ENCODE results near the gene FSTL3. TPM values are rescaled to one million over a fixed set of nuclear protein-coding genes. Genes with fewer than 3 reads are reported as not detected.
"Not testable (repeated sequence)": the region's sequence is repeated elsewhere in the genome, so short reads cannot be mapped to it uniquely, and the experiment has no call there.

The FSTL3 gene
- total RNA-seq, 5 donors from 2014 or later (not counting 1 experiment from before 2014, with no cell fraction given) = 2.0 to 5.3 (median 4.1) TPM

DNA sequence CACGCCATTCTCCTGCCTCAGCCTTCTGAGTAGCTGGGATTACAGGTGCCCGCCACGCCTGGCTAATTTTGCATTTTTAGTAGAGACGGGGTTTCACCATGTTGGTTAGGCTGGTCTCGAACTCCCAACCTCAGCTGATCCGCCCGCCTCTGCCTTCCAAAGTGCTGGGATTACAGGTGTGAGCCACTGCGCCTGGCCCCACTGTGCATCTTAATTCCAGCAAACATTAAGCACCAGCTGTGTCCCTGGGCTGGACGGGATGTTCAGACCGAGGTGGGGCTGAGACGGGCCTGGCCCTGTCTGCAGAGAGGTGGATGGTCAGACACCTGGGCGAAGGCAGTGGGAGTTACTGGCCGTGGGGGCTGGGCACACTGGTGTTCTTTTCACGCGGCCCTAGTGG is 53.4 kb downstream of the FSTL3 start:
- 91% methylated on average over 8 of the region's 15 CpGs for WGBS (ENCODE audit: insufficient coverage)
- H3K4me3 Mint-ChIP-seq; H3K27ac Mint-ChIP-seq; H3K4me3 ChIP-seq (ENCODE audit: control insufficient read depth in 1 of 2, extremely low read depth in 1 of 2, low read length in 1 of 2); ATAC-seq (replicated peaks in 1 of 4); H3K36me3 Mint-ChIP-seq; DNase-seq; CTCF ChIA-PET; H3K27ac ChIP-seq (ENCODE audit: low read length); H3K27me3 Mint-ChIP-seq; H3K9me3 ChIP-seq; H3K36me3 ChIP-seq (ENCODE audit: control insufficient read depth in 2 of 2, extremely low read depth in 1 of 2, insufficient read depth in 1 of 2, low read length in 1 of 2); H3K9me3 Mint-ChIP-seq: not testable (repeated sequence)
- POLR2A ChIA-PET = interaction anchor here in 1 of 2 donors (0.7 kb wide), 1 partner anchor 96 kb away, joined by 20 read pairs; no protein-coding TSS in a partner anchor
- Histone ChIP-seq H3K4me1 (ENCODE audit: control insufficient read depth in 1 of 2, extremely low read depth in 1 of 2, insufficient read depth in 2 of 2, low read length in 2 of 2) (peaks cover 0 to 14% of the 10 kb centered on the region in 2 experiments), H3K27me3 (replicated peaks in 1 of 2; ENCODE audit: control insufficient read depth in 2 of 2, extremely low read depth in 1 of 2, insufficient read depth in 2 of 2, low read length in 1 of 2) (peaks cover 0 to 21% of the 10 kb centered on the region in 2 experiments)
- peaks cover 6 to 13% (median 7%) of the 10 kb centered on the region in 3 donors for H3K4me1 Mint-ChIP-seq

DNA sequence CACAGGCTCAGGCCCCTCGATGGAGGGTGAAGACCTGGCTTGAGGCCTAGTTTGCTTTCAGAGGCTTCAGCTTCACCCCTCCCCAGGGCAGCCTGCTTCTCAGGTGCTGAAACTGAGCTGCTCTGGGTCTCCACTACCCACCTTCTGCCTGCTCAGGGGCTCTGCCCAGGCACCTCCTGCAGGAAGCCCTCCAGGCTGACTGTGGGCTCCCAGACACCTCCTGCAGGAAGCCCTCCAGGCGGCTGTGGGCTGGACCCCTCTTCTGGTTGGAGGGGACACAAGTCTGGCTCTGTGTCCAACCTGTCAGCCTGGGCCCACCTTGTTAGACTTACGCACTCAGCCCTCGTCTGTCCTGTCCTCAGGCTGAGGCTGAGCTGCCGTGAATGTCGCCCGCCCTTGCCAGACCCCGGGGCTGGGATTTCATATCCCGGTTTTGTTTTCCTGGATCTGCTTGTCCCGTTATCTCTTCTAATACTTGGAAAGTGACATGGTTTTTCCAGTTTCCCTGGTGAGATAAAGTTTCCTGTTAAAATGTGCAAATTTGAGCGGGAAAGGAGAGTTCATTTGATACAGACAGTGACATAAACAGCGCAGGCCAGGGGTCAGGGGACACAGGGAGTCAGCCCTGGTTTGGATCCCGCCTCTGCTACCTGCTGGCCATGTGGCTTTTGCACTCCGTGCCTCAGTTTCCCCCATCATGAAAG is 53.9 kb downstream of the FSTL3 start:
- CTCF ChIA-PET = interaction anchor here in 1 of 2 donors (0.6 kb wide), 1 partner anchor 208 kb away, joined by 5 read pairs; no protein-coding TSS in a partner anchor
- Histone ChIP-seq H3K4me3 (ENCODE audit: control insufficient read depth in 1 of 2, extremely low read depth in 1 of 2, low read length in 1 of 2) (no peak overlapping the region), H3K4me1 (ENCODE audit: control insufficient read depth in 1 of 2, extremely low read depth in 1 of 2, insufficient read depth in 2 of 2, low read length in 2 of 2) (peaks cover 0 to 14% of the 10 kb centered on the region in 2 experiments), H3K27me3 (replicated peaks in 1 of 2; ENCODE audit: control insufficient read depth in 2 of 2, extremely low read depth in 1 of 2, insufficient read depth in 2 of 2, low read length in 1 of 2) (peaks cover 0 to 17% of the 10 kb centered on the region in 2 experiments), H3K27ac (ENCODE audit: low read length) (no peak overlapping the region), H3K36me3 (ENCODE audit: control insufficient read depth in 2 of 2, extremely low read depth in 1 of 2, insufficient read depth in 1 of 2, low read length in 1 of 2) (no peaks in the 10 kb centered on the region), H3K9me3 (no peaks in the 10 kb centered on the region)
- POLR2A ChIA-PET = interaction anchor here in 1 of 2 donors (0.7 kb wide), 1 partner anchor 95 kb away, joined by 20 read pairs; no protein-coding TSS in a partner anchor
- Mint-ChIP-seq H3K4me1 (peaks cover 6 to 13% (median 7%) of the 10 kb centered on the region in 3 donors), H3K4me3 (no peak overlapping the region), H3K27me3 (peaks cover 4 to 7% of the 10 kb centered on the region in 2 donors), H3K9me3 (no peaks in the 10 kb centered on the region), H3K27ac (no peak overlapping the region), H3K36me3 (no peaks in the 10 kb centered on the region)
- ATAC-seq (replicated peaks in 1 of 4) (no peak), DNase-seq (no peak)
- WGBS (ENCODE audit: insufficient coverage) = 88% methylated on average over 13 of the region's 14 CpGs

- Histone ChIP-seq H3K36me3 (ENCODE audit: control insufficient read depth in 2 of 2, extremely low read depth in 1 of 2, insufficient read depth in 1 of 2, low read length in 1 of 2) (no peaks in the 10 kb centered on the region), H3K4me3 (ENCODE audit: control insufficient read depth in 1 of 2, extremely low read depth in 1 of 2, low read length in 1 of 2) (no peak overlapping the region), H3K27ac (ENCODE audit: low read length) (no peak overlapping the region), H3K9me3 (no peaks in the 10 kb centered on the region), H3K4me1 (ENCODE audit: control insufficient read depth in 1 of 2, extremely low read depth in 1 of 2, insufficient read depth in 2 of 2, low read length in 2 of 2) (peaks cover 0 to 14% of the 10 kb centered on the region in 2 experiments), H3K27me3 (replicated peaks in 1 of 2; ENCODE audit: control insufficient read depth in 2 of 2, extremely low read depth in 1 of 2, insufficient read depth in 2 of 2, low read length in 1 of 2) (peaks cover 0 to 10% of the 10 kb centered on the region in 2 experiments)
- 93% methylated on average over 14 of the region's 16 CpGs for WGBS (ENCODE audit: insufficient coverage)
- ATAC-seq (replicated peaks in 1 of 4) (no peak), DNase-seq (no peak)
- Mint-ChIP-seq H3K27me3 (peaks cover 0 to 3% of the 10 kb centered on the region in 2 donors), H3K36me3 (no peaks in the 10 kb centered on the region), H3K9me3 (no peaks in the 10 kb centered on the region), H3K27ac (no peak overlapping the region), H3K4me3 (no peak overlapping the region), H3K4me1 (peaks cover 6 to 13% (median 7%) of the 10 kb centered on the region in 3 donors)
- POLR2A ChIA-PET = no interaction called here
- CTCF ChIA-PET = no interaction called here
Observed at GRCh38 chr19:731000-731399, 54.8 kb downstream of the FSTL3 start.

DNA sequence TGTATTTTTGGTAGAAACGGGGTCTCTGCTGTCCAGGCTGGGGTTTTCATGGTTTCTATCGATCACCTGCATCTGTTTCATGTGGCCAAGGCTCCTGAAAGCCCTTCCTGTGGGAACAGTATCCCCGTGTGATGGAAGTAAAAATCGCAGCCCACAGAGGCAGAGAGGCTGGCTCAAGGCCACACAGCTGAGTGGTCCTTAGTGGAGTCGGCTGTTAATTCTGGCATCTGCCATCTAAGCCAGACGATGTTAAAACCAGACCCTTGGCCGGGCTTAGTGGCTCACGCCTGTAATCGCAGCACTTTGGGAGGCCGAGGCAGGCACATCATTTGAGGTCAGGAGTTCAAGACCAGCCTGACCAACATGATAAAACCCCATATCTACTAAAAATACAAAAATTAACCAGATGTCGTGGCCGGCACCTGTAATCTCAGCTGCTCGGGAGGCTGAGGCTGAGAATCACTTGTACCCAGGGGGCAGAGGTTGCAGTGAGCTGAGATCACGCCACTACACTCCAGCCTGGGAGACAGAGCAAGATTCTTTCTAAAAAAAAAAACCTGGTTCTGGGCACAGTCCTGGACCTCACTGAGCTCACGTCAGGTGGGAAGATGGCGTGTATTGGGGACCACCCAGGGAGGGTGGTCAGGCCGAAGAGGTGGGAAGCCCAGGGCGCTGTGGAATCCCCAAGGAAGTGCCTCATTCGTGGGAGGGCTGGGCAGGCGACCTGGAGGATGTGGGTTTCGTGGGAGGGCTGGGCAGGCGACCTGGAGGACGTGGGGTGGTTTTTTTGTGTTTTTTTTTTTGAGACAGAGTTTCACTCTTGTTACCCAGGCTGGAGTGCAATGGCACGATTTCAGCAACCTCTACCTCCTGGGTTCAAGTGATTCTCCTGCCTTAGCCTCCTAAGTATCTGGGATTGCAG is 56.2 kb downstream of the FSTL3 start:
- 73% methylated on average over 13 of the region's 24 CpGs for WGBS (ENCODE audit: insufficient coverage)
- H3K4me3 Mint-ChIP-seq = no peak overlapping the region
- H3K9me3 Mint-ChIP-seq = no peaks in the 10 kb centered on the region
- H3K9me3 ChIP-seq = no peaks in the 10 kb centered on the region
- POLR2A ChIA-PET = no interaction called here
- DNase-seq (no peak), ATAC-seq (replicated peaks in 1 of 4) (no peak)
- peaks cover 0 to 2% of the 10 kb centered on the region in 2 donors for H3K27me3 Mint-ChIP-seq
- H3K4me1 Mint-ChIP-seq = peaks cover 7 to 13% (median 10%) of the 10 kb centered on the region in 3 donors
- peaks cover 0 to 15% of the 10 kb centered on the region in 2 experiments for H3K27me3 ChIP-seq (replicated peaks in 1 of 2; ENCODE audit: control insufficient read depth in 2 of 2, extremely low read depth in 1 of 2, insufficient read depth in 2 of 2, low read length in 1 of 2)
- CTCF ChIA-PET = interaction anchor here in 1 of 2 donors (0.7 kb wide), 1 partner anchor 45 kb away, joined by 3 read pairs; no protein-coding TSS in a partner anchor
- no peaks in the 10 kb centered on the region for H3K36me3 Mint-ChIP-seq
- peaks cover 0 to 14% of the 10 kb centered on the region in 2 experiments for H3K4me1 ChIP-seq (ENCODE audit: control insufficient read depth in 1 of 2, extremely low read depth in 1 of 2, insufficient read depth in 2 of 2, low read length in 2 of 2)
- no peak overlapping the region for H3K27ac ChIP-seq (ENCODE audit: low read length)
- no peaks in the 10 kb centered on the region for H3K36me3 ChIP-seq (ENCODE audit: control insufficient read depth in 2 of 2, extremely low read depth in 1 of 2, insufficient read depth in 1 of 2, low read length in 1 of 2)
- no peak overlapping the region for H3K27ac Mint-ChIP-seq
- no peak overlapping the region for H3K4me3 ChIP-seq (ENCODE audit: control insufficient read depth in 1 of 2, extremely low read depth in 1 of 2, low read length in 1 of 2)

Other genes with a start within 250 kb of the FSTL3 start
- 1 to 10 TPM in 4 of 5 donors, under 1 TPM in 1; 0.66 to 4.4 (median 3.4) TPM for gene SHC2, start 215.4 kb upstream of the FSTL3 start, total RNA-seq
- gene MADCAM1, start 179.9 kb upstream of the FSTL3 start, total RNA-seq = 1 to 10 TPM in 3 of 5 donors, under 1 TPM in 2; 0.40 to 1.6 (median 1.4) TPM
- 10 to 100 TPM; 22.2 to 44.4 (median 39.4) TPM for gene TPGS1, start 168.9 kb upstream of the FSTL3 start, total RNA-seq
- 10 to 100 TPM; 35.4 to 52.6 (median 51.3) TPM for gene CDC34, start 144.6 kb upstream of the FSTL3 start, total RNA-seq
- gene GZMM, start 132.3 kb upstream of the FSTL3 start, total RNA-seq = 10 to 100 TPM; 66.2 to 91.0 (median 78.6) TPM
- 100 to 1,000 TPM in 4 of 5 donors, 10 to 100 TPM in 1; 89.3 to 165 (median 152) TPM for gene BSG, start 103.8 kb upstream of the FSTL3 start, total RNA-seq
- gene HCN2, start 86.5 kb upstream of the FSTL3 start, total RNA-seq = 1 to 10 TPM in 4 of 5 donors, under 1 TPM in 1; 0.93 to 4.4 (median 3.6) TPM
- 100 to 1,000 TPM in 3 of 5 donors, 10 to 100 TPM in 2; 61.3 to 118 (median 103) TPM for gene POLRMT, start 42.9 kb upstream of the FSTL3 start, total RNA-seq
- 1 to 10 TPM in 3 of 5 donors, under 1 TPM in 2; 0.35 to 3.9 (median 2.8) TPM for gene FGF22, start 36.5 kb upstream of the FSTL3 start, total RNA-seq
- gene RNF126, start 13.2 kb upstream of the FSTL3 start, total RNA-seq = 100 to 1,000 TPM in 4 of 5 donors, 10 to 100 TPM in 1; 98.8 to 139 (median 118) TPM
- gene PRSS57, start 19.1 kb downstream of the FSTL3 start, total RNA-seq = 1 to 10 TPM in 3 of 5 donors, under 1 TPM in 1, not detected in 1; 0.86 to 2.5 (median 1.7) TPM
- gene PALM, start 32.5 kb downstream of the FSTL3 start, total RNA-seq = under 1 TPM in 4 of 5 donors, not detected in 1; 0.19 to 0.57 (median 0.41) TPM
- under 1 TPM in 3 of 5 donors, not detected in 2; 0.10 to 0.16 (median 0.15) TPM for gene MISP, start 74.7 kb downstream of the FSTL3 start, total RNA-seq
- gene PTBP1, start 121.1 kb downstream of the FSTL3 start, total RNA-seq = 100 to 1,000 TPM; 307 to 343 (median 316) TPM
- gene PLPPR3, start 145.6 kb downstream of the FSTL3 start, total RNA-seq = under 1 TPM in 3 of 5 donors, not detected in 2; 0.22 to 0.36 (median 0.26) TPM
- 1 to 10 TPM in 2 of 5 donors, under 1 TPM in 3; 0.20 to 1.2 (median 0.38) TPM for gene AZU1, start 151.4 kb downstream of the FSTL3 start, total RNA-seq
- under 1 TPM in 1 of 5 donors, not detected in 4; 0.50 TPM for gene PRTN3, start 164.6 kb downstream of the FSTL3 start, total RNA-seq
- gene ELANE, start 175.9 kb downstream of the FSTL3 start, total RNA-seq = under 1 TPM in 1 of 5 donors, not detected in 4; 0.83 TPM
- gene CFD, start 183.3 kb downstream of the FSTL3 start, total RNA-seq = 10 to 100 TPM in 1 of 5 donors, 1 to 10 TPM in 4; 2.8 to 10.3 (median 5.6) TPM
- gene MED16, start 216.8 kb downstream of the FSTL3 start, total RNA-seq = 100 to 1,000 TPM in 1 of 5 donors, 10 to 100 TPM in 4; 55.0 to 105 (median 92.4) TPM
- not detected for gene RNU6-9, start 217.1 kb downstream of the FSTL3 start, total RNA-seq
- 100 to 1,000 TPM; 190 to 252 (median 220) TPM for gene R3HDM4, start 236.8 kb downstream of the FSTL3 start, total RNA-seq
- gene KISS1R, start 240.9 kb downstream of the FSTL3 start, total RNA-seq = 1 to 10 TPM; 1.5 to 4.9 (median 2.8) TPM
- 10 to 100 TPM in 4 of 5 donors, 1 to 10 TPM in 1; 9.8 to 13.2 (median 12.0) TPM for gene ARID3A, start 249.6 kb downstream of the FSTL3 start, total RNA-seq

Measured in T-cell (primary cell).